ENCODE data around the gene ARL4D.

Gene ARL4D

DNA sequence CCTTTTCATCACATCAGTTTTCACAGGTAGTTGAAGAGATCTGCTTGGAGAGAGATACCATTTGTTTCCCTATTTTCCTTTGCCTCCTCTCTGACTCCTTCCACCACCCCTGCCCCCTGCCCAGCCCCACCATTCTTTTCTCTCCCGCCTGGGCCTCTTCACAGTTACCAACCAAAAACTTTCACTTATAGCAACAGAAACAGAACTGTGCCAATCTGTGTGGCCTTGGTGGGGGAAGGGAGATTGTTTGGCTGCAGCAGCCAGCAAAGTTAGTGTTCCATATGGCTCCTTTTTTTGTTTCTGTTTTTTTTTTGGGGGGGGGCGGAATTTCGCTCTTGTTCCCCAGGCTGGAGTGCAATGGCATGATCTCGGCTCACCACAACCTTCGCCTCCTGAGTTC is 17.2 kb upstream of the ARL4D start:
- H3K27me3 ChIP-seq (ENCODE audit: insufficient read depth, low read depth, severe bottlenecking) = no peaks in the 10 kb centered on the region

DNA sequence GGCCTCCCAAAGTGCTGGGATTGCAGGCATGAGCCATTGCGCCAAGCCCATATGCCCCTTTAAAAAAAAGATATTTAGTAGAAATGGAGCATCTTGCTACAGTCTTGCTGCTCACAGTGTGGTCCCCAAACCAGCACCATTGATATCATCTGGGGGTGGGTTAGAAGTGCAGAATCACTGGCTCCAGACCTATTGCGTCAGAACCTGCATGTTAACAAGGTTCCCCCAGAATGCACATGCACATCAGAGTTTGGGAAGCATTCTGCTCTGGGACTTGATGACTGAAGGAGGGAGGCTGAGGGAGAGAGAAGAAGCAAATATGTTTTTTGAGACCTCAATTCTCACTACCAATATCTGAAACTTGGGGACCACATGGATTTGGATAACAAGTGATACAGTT is 16.0 kb upstream of the ARL4D start:
- TF ChIP-seq, protein P1, sequence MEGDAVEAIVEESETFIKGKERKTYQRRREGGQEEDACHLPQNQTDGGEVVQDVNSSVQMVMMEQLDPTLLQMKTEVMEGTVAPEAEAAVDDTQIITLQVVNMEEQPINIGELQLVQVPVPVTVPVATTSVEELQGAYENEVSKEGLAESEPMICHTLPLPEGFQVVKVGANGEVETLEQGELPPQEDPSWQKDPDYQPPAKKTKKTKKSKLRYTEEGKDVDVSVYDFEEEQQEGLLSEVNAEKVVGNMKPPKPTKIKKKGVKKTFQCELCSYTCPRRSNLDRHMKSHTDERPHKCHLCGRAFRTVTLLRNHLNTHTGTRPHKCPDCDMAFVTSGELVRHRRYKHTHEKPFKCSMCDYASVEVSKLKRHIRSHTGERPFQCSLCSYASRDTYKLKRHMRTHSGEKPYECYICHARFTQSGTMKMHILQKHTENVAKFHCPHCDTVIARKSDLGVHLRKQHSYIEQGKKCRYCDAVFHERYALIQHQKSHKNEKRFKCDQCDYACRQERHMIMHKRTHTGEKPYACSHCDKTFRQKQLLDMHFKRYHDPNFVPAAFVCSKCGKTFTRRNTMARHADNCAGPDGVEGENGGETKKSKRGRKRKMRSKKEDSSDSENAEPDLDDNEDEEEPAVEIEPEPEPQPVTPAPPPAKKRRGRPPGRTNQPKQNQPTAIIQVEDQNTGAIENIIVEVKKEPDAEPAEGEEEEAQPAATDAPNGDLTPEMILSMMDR (IDR thresholded peaks at IDR 0.05; ENCODE audit: low read depth, low read length) = no peak

More for the DNA sequence above, 17.2 kb upstream of the ARL4D start:
- Histone ChIP-seq H3K27ac (no peak overlapping the region), H3K4me3 (ENCODE audit: low read depth, low read length) (no peak overlapping the region), H3K36me3 (no peaks in the 10 kb centered on the region), H3K9me3 (ENCODE audit: severe bottlenecking) (peaks cover 21% of the 10 kb centered on the region)
- no peak for DNase-seq
- TF ChIP-seq, protein P1 (IDR thresholded peaks at IDR 0.05; ENCODE audit: low read depth, low read length) = no peak

DNA sequence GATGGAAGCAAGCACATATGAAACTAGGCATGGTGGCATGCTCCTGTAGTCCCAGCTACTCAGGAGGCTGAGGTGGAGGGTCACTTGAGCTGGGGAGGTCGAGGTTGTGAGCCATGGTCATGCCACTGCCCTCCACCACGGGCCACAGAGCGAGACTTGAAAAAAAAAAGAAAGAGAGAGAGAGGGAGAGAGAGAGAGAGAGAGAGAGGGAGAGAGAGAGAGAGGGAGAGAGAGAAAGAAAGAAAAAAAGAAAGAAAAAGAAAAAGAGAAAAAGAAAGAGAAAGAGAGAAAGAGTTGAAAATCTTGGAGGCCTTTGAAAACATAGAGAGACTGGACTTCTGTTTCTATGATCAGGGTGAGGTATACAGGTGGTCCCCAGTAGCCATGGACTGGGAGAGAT is 15.4 kb upstream of the ARL4D start:
- Histone ChIP-seq H3K36me3 (no peaks in the 10 kb centered on the region), H3K9me3 (ENCODE audit: severe bottlenecking) (peaks cover 21% of the 10 kb centered on the region), H3K27me3 (ENCODE audit: insufficient read depth, low read depth, severe bottlenecking) (no peaks in the 10 kb centered on the region), H3K27ac (no peak overlapping the region), H3K4me3 (ENCODE audit: low read depth, low read length) (no peak overlapping the region)
- no peak for DNase-seq
- TF ChIP-seq, protein P1 (IDR thresholded peaks at IDR 0.05; ENCODE audit: low read depth, low read length) = no peak

More for the DNA sequence above, 16.0 kb upstream of the ARL4D start:
- Histone ChIP-seq H3K27me3 (ENCODE audit: insufficient read depth, low read depth, severe bottlenecking) (no peaks in the 10 kb centered on the region), H3K9me3 (ENCODE audit: severe bottlenecking) (peaks cover 21% of the 10 kb centered on the region), H3K36me3 (no peaks in the 10 kb centered on the region), H3K4me3 (ENCODE audit: low read depth, low read length) (no peak overlapping the region), H3K27ac (no peak overlapping the region)
- no peak for DNase-seq

DNA sequence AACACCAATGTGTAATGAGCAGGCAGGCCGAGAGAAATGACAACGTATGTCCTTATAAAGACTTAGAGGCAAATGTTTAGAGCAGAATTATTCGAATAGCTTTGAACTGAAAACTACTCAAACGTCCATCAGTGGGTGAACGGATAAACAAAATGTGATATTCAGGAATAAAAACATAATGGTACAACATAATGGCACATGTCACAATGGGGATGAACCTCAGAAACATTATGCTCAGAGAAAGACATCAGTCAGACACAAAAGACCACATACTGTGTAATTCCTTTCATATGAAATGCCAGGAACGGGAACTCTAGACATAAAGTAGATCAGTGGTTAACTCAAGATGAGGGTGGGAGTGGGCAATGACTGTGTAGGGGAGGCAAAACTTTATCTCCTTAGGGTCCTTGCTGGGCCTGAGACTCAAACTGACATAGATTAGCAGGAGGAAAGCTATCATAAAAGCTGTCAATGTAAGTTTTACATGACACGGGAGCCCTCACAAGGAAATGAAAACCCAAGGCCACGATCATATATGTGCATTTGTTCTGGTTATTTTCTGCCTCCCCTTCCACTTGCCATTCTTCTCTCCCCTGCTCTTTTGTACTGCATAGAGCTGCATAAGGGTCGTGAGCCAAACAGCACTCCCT is 14.8 kb upstream of the ARL4D start:
- H3K27me3 ChIP-seq (ENCODE audit: insufficient read depth, low read depth, severe bottlenecking) = no peaks in the 10 kb centered on the region
- TF ChIP-seq, protein P1 (IDR thresholded peaks at IDR 0.05; ENCODE audit: low read depth, low read length) = no peak
- no peak for DNase-seq
- H3K36me3 ChIP-seq = no peaks in the 10 kb centered on the region
- H3K4me3 ChIP-seq (ENCODE audit: low read depth, low read length) = no peak overlapping the region
- no peak overlapping the region for H3K27ac ChIP-seq
- peaks cover 21% of the 10 kb centered on the region for H3K9me3 ChIP-seq (ENCODE audit: severe bottlenecking)

DNA sequence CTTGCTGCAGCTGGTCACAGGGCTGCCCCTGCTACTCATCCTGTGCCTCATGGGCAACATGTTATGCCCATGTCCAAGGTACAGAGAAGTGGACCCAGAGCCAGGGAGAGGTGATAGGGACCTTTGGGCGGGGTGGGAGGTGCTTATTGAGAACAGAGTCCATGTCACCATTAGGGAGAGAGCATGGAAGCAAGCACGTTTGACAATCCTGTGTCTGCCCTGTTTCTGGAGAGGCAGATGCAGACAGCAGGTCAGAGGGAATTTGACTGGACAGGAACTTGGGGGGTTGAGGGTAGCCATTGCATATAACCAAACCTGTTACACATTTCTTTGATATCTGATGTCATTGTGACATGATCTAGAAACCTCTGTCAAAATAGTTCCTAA is 14.3 kb upstream of the ARL4D start:
- TF ChIP-seq, protein P1 (IDR thresholded peaks at IDR 0.05; ENCODE audit: low read depth, low read length) = no peak
- Histone ChIP-seq H3K9me3 (ENCODE audit: severe bottlenecking) (peaks cover 19% of the 10 kb centered on the region), H3K36me3 (no peaks in the 10 kb centered on the region), H3K27ac (no peak overlapping the region), H3K27me3 (ENCODE audit: insufficient read depth, low read depth, severe bottlenecking) (no peaks in the 10 kb centered on the region), H3K4me3 (ENCODE audit: low read depth, low read length) (no peak overlapping the region)
- DNase-seq = no peak
